GM19468 (cell line): Measurements from ENCODE around the gene BCAT1.

Experiments used
- ATAC-seq: cut with Tn5 transposase; IDR thresholded peaks from one replicate; pipeline ENCODE4 v1.9.1; 2021; ENCODE audit warnings: mild to moderate bottlenecking, moderate library complexity, moderate number of reproducible peaks; ENCODE audit not compliant: unreplicated experiment; ENCODE audit errors: extremely low read depth

BCAT1 gene, protein sequence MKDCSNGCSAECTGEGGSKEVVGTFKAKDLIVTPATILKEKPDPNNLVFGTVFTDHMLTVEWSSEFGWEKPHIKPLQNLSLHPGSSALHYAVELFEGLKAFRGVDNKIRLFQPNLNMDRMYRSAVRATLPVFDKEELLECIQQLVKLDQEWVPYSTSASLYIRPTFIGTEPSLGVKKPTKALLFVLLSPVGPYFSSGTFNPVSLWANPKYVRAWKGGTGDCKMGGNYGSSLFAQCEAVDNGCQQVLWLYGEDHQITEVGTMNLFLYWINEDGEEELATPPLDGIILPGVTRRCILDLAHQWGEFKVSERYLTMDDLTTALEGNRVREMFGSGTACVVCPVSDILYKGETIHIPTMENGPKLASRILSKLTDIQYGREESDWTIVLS

DNA sequence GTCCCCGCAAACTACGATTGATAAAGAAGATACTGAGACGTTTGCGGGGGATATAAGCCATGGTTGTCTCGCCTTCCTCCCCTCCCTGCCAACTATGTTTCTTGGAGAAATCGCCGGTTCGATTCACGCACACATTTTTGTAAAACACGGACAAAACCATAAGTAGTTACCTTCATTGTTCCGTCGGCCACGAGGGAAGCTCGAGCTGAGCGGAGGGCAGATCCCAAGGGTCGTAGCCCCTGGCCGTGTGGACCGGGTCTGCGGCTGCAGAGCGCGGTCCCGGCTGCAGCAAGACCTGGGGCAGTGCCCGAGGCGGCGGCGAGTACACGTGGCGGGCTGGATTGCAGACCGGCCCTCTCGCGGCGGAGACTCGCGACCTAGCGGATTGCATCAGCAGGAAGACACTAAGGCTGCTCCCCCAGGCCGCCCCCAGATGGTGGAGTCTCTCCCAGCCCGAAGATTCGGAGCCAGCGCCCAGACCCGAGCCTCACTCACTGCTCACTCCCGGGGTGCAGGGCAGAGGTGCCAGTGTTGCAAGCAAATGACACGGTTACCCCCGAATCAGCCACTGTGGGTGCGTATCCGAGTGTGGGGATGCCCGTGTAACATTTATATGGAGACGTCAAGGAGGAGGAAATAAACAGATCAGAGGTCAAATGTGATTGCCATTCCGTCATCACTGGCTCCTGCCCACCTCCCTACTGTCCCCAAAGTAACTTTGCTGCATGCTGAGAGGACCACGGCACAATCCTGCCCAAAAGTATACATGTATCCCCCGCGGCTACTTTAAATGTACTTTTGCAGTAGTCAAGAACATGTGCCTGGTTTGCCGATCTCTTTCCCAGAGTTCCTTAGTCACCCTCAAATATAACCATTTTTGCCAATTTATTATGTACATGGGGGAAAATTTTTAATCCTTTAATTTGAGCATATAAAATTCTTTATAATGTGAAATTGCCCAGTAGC is at the start of gene BCAT1:
TSS of gene BCAT1 (minus strand) at position 345 of the 966 bp plus-strand sequence. CDS start at position 176, 169 bp downstream.
- ATAC-seq: no peak

DNA sequence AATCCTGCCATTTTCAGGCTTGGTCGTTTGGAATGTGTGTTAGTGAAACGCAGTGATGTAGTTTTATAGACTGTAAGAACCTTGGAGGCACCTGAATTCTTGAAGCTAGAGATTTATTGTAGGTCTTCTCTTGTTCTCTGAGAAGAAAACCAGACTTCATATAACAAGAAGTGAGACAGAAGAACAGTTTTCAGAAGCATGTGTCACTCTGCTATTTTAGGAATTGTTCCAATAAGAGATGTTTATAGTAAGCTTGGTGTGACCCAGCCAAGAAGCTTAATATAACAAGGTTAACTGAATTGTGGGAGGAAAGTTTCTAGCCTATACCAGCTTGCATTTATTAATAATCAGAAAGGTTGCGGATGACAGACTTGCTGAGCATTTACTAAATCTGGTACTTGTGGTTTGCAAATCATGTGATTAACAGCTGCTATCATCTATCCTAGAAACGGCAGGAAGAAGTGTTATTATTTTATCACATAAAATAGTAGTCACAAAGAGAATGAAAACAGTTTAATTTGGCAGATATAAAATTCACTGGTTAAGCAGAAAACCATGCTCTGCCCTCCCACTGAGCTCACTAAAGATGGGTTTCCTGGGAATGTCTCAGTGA is 49.2 kb upstream of the BCAT1 start:
- ATAC-seq: peak; percentile 75

- no peak for ATAC-seq
These were observed 48.6 kb upstream of the BCAT1 start for GRCh38 chr12:24997496-24997895.

- ATAC-seq: no peak
These were observed 47.9 kb upstream of the BCAT1 start for GRCh38 chr12:24996820-24997219.

GRCh38 chr12:24996102-24996797 is 47.3 kb upstream of the BCAT1 start:
- no peak for ATAC-seq

- ATAC-seq: no peak
These were observed 44.9 kb upstream of the BCAT1 start for GRCh38 chr12:24993793-24994192.

DNA sequence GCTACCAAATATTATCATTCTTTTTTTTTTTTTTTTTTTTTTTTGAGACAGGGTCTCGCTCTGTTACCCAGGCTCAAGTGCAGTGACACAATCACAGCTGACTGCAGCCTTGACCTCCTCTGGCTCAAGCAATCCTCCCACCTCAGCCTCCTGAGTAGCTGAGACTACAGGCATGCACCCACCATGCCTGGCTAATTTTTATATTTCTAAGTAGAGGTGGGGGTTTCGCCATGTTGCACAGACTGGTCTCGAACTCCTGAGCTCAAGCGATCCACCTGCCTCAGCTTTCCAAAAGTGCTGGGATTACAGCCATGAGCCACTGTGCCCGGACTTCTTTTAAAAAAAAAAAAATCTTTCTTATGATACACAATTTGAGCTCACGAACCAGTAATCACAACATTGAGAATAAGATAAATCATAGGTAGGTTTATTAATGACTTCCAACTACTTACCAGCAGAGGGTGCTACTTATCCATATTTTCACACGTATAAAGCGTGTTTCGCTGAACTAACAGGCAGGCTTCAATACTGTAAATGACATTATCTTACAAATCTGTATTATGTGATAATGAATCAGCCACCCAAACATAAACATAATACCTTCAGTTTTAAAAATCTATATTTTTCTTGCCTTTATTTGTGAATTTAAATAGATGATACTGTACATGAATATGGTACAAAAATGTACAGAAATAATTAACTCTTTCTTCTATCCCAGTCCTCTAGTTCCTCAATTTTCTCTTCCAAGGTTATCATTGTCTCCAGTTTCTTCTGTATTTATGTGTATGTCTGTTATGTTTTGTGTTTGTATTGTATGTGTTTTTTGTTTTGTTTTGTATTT is 42.5 kb upstream of the BCAT1 start:
- no peak for ATAC-seq

DNA sequence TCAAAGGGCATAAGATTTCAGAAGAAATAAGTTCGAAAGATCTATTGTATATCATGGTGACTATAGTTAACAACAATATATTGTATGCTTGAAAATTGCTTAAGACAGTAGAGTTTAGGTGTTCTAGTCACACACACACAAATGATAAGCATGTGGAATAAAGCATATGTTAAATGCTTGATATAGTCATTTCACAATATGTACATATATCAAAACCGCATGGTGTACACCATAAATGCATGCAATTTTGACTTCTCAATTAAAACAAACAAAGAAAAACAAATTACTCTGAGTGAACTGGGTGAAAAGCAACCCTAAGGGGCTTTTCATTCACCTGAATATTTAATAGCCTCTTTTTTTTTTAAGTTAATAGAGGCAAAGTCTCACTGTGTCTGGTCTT is 40.3 kb upstream of the BCAT1 start:
- no peak for ATAC-seq

- ATAC-seq: no peak
These were observed 33.3 kb upstream of the BCAT1 start for GRCh38 chr12:24982250-24982649.

- ATAC-seq: no peak
These were observed 31.3 kb upstream of the BCAT1 start for GRCh38 chr12:24979976-24980730.

DNA sequence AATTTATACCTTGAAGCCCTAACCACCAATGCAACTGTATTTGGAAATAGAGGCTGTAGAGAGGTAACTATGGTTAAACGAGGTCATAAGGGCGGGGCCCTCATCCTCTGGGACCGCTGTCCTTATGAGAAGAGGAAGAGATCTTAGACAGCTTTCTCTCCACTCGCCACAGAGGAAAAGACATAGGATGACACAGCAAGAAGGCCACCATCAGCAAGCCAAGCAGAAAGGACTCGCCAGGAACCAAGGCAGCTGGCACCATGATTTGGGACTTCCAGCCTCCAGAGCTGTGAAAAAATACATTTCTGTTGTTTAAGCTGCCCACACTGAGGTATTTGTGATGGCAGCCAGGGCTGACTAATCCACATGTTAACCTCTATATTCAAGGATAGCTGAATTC is 30.4 kb upstream of the BCAT1 start:
- ATAC-seq: no peak

- no peak for ATAC-seq
These were observed 28.8 kb upstream of the BCAT1 start for GRCh38 chr12:24977711-24978110.

DNA sequence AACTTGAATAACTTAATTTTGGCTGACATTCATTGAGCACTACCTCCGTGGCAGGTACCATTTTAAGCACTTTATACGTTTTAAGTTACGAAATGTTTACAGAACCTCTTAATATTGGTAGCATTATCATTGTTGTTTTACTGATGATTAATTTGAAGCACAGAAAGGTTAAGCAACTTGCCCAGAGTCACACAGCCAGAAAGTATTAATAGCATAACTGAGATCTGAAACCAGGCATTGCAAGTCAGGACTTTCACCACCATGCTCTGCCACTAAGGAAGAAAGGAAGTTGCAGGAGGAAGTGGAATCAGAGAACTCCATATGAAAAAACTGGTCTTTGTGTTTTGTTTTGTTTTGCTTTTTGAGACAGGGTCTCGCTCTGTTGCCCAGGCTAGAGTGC is 28.2 kb upstream of the BCAT1 start:
- ATAC-seq: no peak

- ATAC-seq: no peak
These were observed 26.5 kb upstream of the BCAT1 start for GRCh38 chr12:24975425-24975824.

DNA sequence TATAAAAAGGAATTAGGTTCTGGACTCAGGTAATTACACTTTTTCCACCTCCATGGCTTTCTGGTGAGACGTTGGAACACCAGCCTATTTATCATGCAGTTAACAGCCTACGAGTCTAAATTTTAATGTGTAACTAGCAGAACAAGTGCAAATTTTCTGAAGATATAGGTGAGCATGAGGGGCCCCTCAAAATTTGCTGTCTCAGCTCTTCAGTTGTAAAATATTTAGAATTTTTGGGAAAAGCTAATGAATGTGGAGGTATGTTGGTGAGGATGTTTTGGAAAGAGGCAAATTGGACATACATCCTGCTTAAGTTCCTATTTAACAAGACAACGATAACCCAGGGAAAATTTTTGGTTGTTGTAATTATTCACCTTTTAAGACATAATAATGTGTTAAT is 25.3 kb upstream of the BCAT1 start:
- no peak for ATAC-seq

- ATAC-seq: no peak
These were observed 23.2 kb upstream of the BCAT1 start for GRCh38 chr12:24972078-24972477.

DNA sequence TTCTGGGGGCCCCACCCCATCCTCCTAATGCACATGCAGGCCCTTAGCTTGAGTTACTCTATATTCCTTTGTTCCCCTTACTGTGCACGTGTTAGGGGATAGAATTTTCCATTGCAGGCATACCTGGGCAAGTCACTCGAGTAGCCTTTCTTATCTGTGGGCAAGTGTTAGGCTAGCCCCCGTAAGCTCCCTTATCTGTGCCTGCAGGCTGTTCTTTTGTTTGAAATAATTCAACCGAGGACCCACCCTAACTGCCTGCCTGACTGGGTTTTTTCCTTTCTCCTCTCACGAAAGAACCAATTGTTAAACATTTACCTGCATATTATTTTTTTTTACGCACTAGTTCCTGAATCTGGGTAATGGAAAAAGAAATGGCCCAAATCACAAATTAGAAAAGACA is 21.3 kb upstream of the BCAT1 start:
- ATAC-seq: no peak

- no peak for ATAC-seq
These were observed 18.2 kb upstream of the BCAT1 start for GRCh38 chr12:24966951-24967564.
